Muscle layer of duodenum (tissue), 2 donors: Measurements from ENCODE around the gene CWF19L2.

ENCODE experiments used
- H3K27ac ChIP-seq: one replicate; pipeline ENCODE4 v1.7.0; 2013; ENCODE audit warnings: mild to moderate bottlenecking, low read length
- H3K27me3 ChIP-seq: one replicate; pipeline ENCODE4 v1.7.0; 2013; ENCODE audit warnings: low read depth, mild to moderate bottlenecking, control low read depth, low read length
- H3K36me3 ChIP-seq, 2 donors: one replicate each; pipeline ENCODE4 v1.7.0; 2013; ENCODE audit warnings: low read length in 2 of 2, control low read depth in 1 of 2, mild to moderate bottlenecking in 1 of 2; ENCODE audit not compliant: insufficient read depth in 2 of 2, control insufficient read depth in 1 of 2
- H3K4me1 ChIP-seq, 2 donors: one replicate each; pipeline ENCODE4 v1.7.0; 2013; ENCODE audit warnings: low read length in 2 of 2, mild to moderate bottlenecking in 2 of 2, control low read depth in 1 of 2, moderate library complexity in 1 of 2; ENCODE audit not compliant: insufficient read depth in 2 of 2, control insufficient read depth in 1 of 2
- H3K4me3 ChIP-seq, 2 donors: one replicate each; pipeline ENCODE4 v1.7.0; 2013; ENCODE audit warnings: low read length in 2 of 2, low read depth in 1 of 2, mild to moderate bottlenecking in 1 of 2
- H3K9me3 ChIP-seq, 2 donors: one replicate each; pipeline ENCODE4 v1.7.0; 2013; ENCODE audit warnings: low read length in 2 of 2, control low read depth in 1 of 2, mild to moderate bottlenecking in 1 of 2; ENCODE audit not compliant: control insufficient read depth in 1 of 2
- donor health status: healthy.

CWF19L2 gene

GRCh38 chr11:107293677-107294344 lies 163.8 kb downstream of the CWF19L2 start:
- Histone ChIP-seq H3K4me1 (no peaks in the 10 kb centered on the region), H3K4me3 (no peak overlapping the region), H3K9me3 (peaks cover 0 to 9% of the 10 kb centered on the region in 2 donors), H3K27me3 (no peaks in the 10 kb centered on the region), H3K27ac (no peak overlapping the region), H3K36me3 (peaks cover 0 to 23% of the 10 kb centered on the region in 2 donors)

DNA sequence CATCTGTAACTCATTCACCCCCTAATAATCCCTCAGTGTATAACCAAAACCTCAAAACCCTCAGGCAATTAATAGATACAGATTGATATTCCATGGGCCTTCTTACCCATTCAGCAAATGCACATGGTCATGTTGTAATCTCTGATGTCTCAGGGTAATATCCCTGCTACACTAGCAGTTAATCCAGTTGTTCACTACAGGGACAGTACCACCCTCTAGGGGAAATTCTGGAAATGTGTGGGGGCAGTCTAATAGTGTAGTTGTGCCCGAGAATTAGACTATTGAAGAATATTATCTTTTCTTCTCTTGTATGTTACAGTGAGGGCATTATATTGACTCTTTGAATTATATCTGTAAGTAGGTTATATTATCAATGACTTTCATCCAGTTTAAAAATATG lies 175.4 kb downstream of the CWF19L2 start:
- H3K4me3 ChIP-seq, result no peak overlapping the region
- no peak overlapping the region for H3K27ac ChIP-seq
- H3K4me1 ChIP-seq, result no peaks in the 10 kb centered on the region
- peaks cover 0 to 4% of the 10 kb centered on the region in 2 donors for H3K9me3 ChIP-seq
- no peaks in the 10 kb centered on the region for H3K36me3 ChIP-seq
- no peaks in the 10 kb centered on the region for H3K27me3 ChIP-seq
